GM12878 (cell line): ENCODE measurements around the gene CEP135. TPM values are rescaled to one million over a fixed set of nuclear protein-coding genes. Genes with fewer than 3 reads are reported as not detected.

Experiments used
- ATAC-seq: fragments of 200-7000 bp; cut with Tn5 transposase; 3 replicates; pipeline ENCODE4 v1.9.1; 2020; ENCODE audit warnings: mild to moderate bottlenecking, moderate library complexity
- BruUV-seq: library from RNA; stranded (reverse); fragments of 400-500 nt; replicated peaks from 2 replicates; lab custom pipeline; 2021; lab: Mats Ljungman, UMichigan
- CTCF ChIA-PET: fragments of 300-600 bp; sonication (Branson Sonifier 250); formaldehyde crosslinking; extraction: SDS; loops from one replicate; lab custom pipeline; 2021; ENCODE audit warnings: inconsistent platforms; lab: Yijun Ruan, JAX
- POLR2A ChIA-PET: fragments of 350-600 bp; formaldehyde crosslinking; extraction: SDS; loops from one replicate; lab custom pipeline; 2021; ENCODE audit warnings: inconsistent platforms; lab: Charles Lee
- RAD21 ChIA-PET: fragments of 300-600 bp; sonication (Branson Sonifier 250); formaldehyde crosslinking; loops from one replicate; lab custom pipeline; 2023; ENCODE audit warnings: antibody characterized with exemption; ENCODE audit not compliant: unreplicated experiment; lab: Charles Lee
- SMC1A ChIA-PET: fragments of 300-600 bp; sonication (Branson Sonifier 250); formaldehyde crosslinking; loops from one replicate; lab custom pipeline; 2023; ENCODE audit not compliant: unreplicated experiment, uncharacterized antibody; lab: Charles Lee
- DNase-seq: peaks from one replicate; pipeline ENCODE4 v3.0.0-alpha.2; 2011; ENCODE audit warnings: low read depth, low spot score
- FAIRE-seq: peaks from 3 replicates; lab custom pipeline; 2011; peaks lifted over from hg19 to GRCh38; lab: Jason Lieb, UNC
- H2AFZ ChIP-seq: 2 replicates; pipeline ENCODE4 v1.6.0; 2011; ENCODE audit warnings: low read depth, low read length, control low read depth; ENCODE audit not compliant: control insufficient read depth
- H3K27ac ChIP-seq: 2 replicates; pipeline ENCODE4 v1.5.1; 2011; ENCODE audit warnings: control low read depth; ENCODE audit not compliant: control insufficient read depth, insufficient read depth
- H3K27me3 ChIP-seq, 2 experiments: replicated peaks in 1 of 2; 2 replicates each; pipeline versions ENCODE4 v1.6.0 to v1.6.1; 2011; ENCODE audit warnings: low read length in 1 of 2; ENCODE audit not compliant: control insufficient read depth in 2 of 2, insufficient read depth in 2 of 2
- H3K36me3 ChIP-seq, 2 experiments: 2 replicates each; pipeline ENCODE4 v1.5.1; 2011; ENCODE audit warnings: low read length in 1 of 2; ENCODE audit not compliant: control insufficient read depth in 2 of 2, insufficient read depth in 2 of 2
- H3K4me1 ChIP-seq: 2 replicates; pipeline ENCODE4 v1.6.1; 2011; ENCODE audit warnings: mild to moderate bottlenecking, low read length, moderate library complexity, mixed read lengths; ENCODE audit not compliant: control insufficient read depth, insufficient read depth
- H3K4me2 ChIP-seq: 2 replicates; pipeline ENCODE4 v1.6.0; 2011; ENCODE audit warnings: control low read depth; ENCODE audit not compliant: control insufficient read depth, insufficient read depth
- H3K4me3 ChIP-seq: fragments of 200-600 bp; sonication (generic); 2 replicates; pipeline ENCODE4 v1.5.1; 2016
- H3K79me2 ChIP-seq: 2 replicates; pipeline ENCODE4 v1.6.0; 2011; ENCODE audit warnings: low read length; ENCODE audit not compliant: control insufficient read depth, insufficient read depth
- H3K9ac ChIP-seq: 2 replicates; pipeline ENCODE4 v1.8.0; 2011; ENCODE audit warnings: low read length, control low read depth, mixed read lengths; ENCODE audit not compliant: control insufficient read depth, insufficient read depth
- H3K9me3 ChIP-seq: replicated peaks from 3 replicates; pipeline ENCODE4 v1.5.1; 2011; ENCODE audit warnings: mild to moderate bottlenecking, low read length; ENCODE audit not compliant: control insufficient read depth, insufficient read depth
- H4K20me1 ChIP-seq: 2 replicates; pipeline ENCODE4 v1.6.0; 2011; ENCODE audit not compliant: control insufficient read depth, insufficient read depth
- ESRRA ChIP-seq: IDR thresholded peaks from 2 replicates; pipeline ENCODE4 v1.6.1; 2012; ENCODE audit warnings: mild to moderate bottlenecking, low read length, improper control_type of control experiment
- JUNB ChIP-seq: IDR thresholded peaks from 2 replicates; pipeline ENCODE4 v1.6.1; 2016; ENCODE audit warnings: antibody characterized with exemption, mild to moderate bottlenecking
- RAD21 ChIP-seq: IDR thresholded peaks from 2 replicates; pipeline ENCODE4 v1.6.1; 2011; ENCODE audit warnings: mild to moderate bottlenecking, low read depth, low read length, moderate library complexity; ENCODE audit not compliant: insufficient read depth
- SMAD1 ChIP-seq: fragments of 450-650 bp; IDR thresholded peaks from 2 replicates; pipeline ENCODE4 v1.6.1; 2018; ENCODE audit warnings: mild to moderate bottlenecking, low read depth; ENCODE audit not compliant: partially characterized antibody
- SREBF2 ChIP-seq: IDR thresholded peaks from 2 replicates; pipeline ENCODE4 v1.6.1; 2012; ENCODE audit warnings: mild to moderate bottlenecking, low read length
- TARDBP ChIP-seq: IDR thresholded peaks from 2 replicates; pipeline ENCODE4 v1.6.1; 2016; ENCODE audit warnings: borderline replicate concordance
- WRNIP1 ChIP-seq: IDR thresholded peaks from 2 replicates; pipeline ENCODE4 v1.6.1; 2011; ENCODE audit warnings: low read depth, low read length, improper control_type of control experiment, borderline replicate concordance
- YY1 ChIP-seq: IDR thresholded peaks from 2 replicates; pipeline ENCODE4 v1.6.1; 2011; ENCODE audit warnings: low read depth, mild to moderate bottlenecking, low read length
- ZNF622 ChIP-seq: fragments of 450-650 bp; IDR thresholded peaks from 2 replicates; pipeline ENCODE4 v1.6.1; 2017; ENCODE audit warnings: mild to moderate bottlenecking, inconsistent platforms
- WGBS: methylation state at CpG from one replicate; pipeline ENCODE4 v1.1.6; 2016; ENCODE audit warnings: low lambda C conversion rate; ENCODE audit not compliant: insufficient replicate concordance, insufficient coverage; ENCODE audit errors: missing lambda C conversion rate; 5-methylcytosine and 5-hydroxymethylcytosine counted together
- in situ Hi-C: fragments of 300-500 bp; cut with MboI; formaldehyde crosslinking; loops from 9 replicates; pipeline ENCODE4 v1.14.3; 2018; ENCODE audit warnings: mixed read lengths
- intact Hi-C: fragments of 100-400 bp; cut with micrococcal nuclease; formaldehyde crosslinking; loops from one replicate; pipeline ENCODE4 v1.14.2; 2022; ENCODE audit not compliant: unreplicated experiment
- polyA plus RNA-seq, 11 experiments: library from polyadenylated mRNA; depleted of rRNA in 4 of 11; unstranded in 6 of 11; stranded (reverse) in 5 of 11; fragments of >200 nt; fragmentation: Nextera tagmentation in 4 of 11; fragmentation: Illumina TruSeq in 1 of 11; extraction: Ambion mirVana in 4 of 11; extraction: Trizol in 1 of 11; gene quantifications; 1 replicate in 1 of 11; 2 replicates in 10 of 11; pipeline versions ENCODE4 v1.2.1 to v1.2.3, GENCODE V29; 2011 to 2016; ENCODE audit warnings: inconsistent platforms in 2 of 11, missing spikeins in 2 of 11, low read depth in 1 of 11
- total RNA-seq, 4 experiments: library from RNA; depleted of rRNA in 3 of 4; stranded (reverse); fragments of >200 nt in 3 of 4; fragmentation: Illumina TruSeq in 1 of 4; extraction: Trizol in 1 of 4; gene quantifications; 2 replicates each; pipeline versions ENCODE4 v1.2.1 to v1.2.3, GENCODE V29; 2013 to 2021
- TF ChIP-seq, protein P1 (sequence below): fragments of 450-650 bp; IDR thresholded peaks from 2 replicates; pipeline ENCODE4 v1.6.1; 2017; ENCODE audit warnings: borderline replicate concordance

Gene CEP135
- total and polyA plus RNA-seq, 10 of the 15 experiments (the other 5 are each of a cell fraction or from before 2014, with no cell fraction given): 2.9 to 13.6 (median 10.1) TPM

DNA sequence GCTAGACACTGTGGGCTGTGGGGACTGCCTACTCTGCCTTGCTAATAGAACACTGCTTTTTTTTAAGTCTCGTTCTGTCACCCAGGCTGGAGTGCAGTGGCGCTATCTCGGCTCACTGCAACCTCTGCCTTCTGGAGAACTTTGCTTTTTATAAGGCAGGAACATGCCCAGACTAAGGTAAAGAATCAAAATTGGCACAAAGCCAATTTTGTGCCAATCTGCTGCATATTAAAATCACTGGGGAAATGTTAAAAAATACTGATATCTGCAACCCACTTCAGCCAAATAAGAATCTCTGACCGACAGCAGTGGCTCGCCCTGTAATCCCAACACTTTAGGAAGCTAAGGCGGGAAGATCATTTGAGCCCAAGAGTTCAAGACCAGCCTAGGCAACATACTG lies 36.5 kb upstream of the CEP135 start:
- Histone ChIP-seq H3K9ac (no peak overlapping the region), H3K9me3 (no peaks in the 10 kb centered on the region)
- CTCF ChIA-PET: no interaction called here
- no peak for ATAC-seq
- no TSS peak for BruUV-seq
- no peak for DNase-seq
- TF ChIP-seq SMAD1 (peak; percentile 63), TARDBP (no peak)
- TF ChIP-seq, all 136 proteins: peak for 1
- Histone ChIP-seq H3K4me2 (no peak overlapping the region), H3K36me3 (no peaks in the 10 kb centered on the region), H3K27ac (no peak overlapping the region), H3K79me2 (no peaks in the 10 kb centered on the region), H3K27me3 (no peaks in the 10 kb centered on the region), H3K4me3 (no peak overlapping the region), H4K20me1 (no peaks in the 10 kb centered on the region), H2AFZ (no peak overlapping the region), H3K4me1 (no peaks in the 10 kb centered on the region)
- RAD21 ChIA-PET: no interaction called here
- 68% methylated on average over 6 of the region's 6 CpGs for WGBS
- intact Hi-C loops (no loop called here), in situ Hi-C loops (no loop called here)
- POLR2A ChIA-PET: no interaction called here
- SMC1A ChIA-PET: no interaction called here
- no peak for FAIRE-seq

DNA sequence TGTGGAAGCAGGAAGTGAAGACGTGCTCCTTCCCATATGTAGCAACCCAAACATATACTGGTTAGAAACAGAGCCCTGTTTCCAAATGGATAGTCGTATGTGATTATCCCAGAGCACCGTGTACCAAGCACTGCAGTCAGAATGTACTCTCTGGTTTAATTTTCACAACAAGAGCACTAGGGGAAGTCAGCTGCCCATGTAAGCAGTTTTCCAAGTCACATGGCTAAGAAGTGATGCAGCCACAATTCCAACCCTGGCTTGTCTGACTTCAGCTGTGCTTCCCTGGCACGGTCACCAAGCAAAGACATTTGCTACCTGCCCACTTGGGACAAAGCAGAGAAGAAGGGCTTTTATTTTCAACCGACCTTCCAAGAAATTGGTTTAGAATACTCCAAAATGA lies 28.2 kb upstream of the CEP135 start:
- no peak for TF ChIP-seq SREBF2
- TF ChIP-seq RAD21: no peak
- TF ChIP-seq JUNB: no peak
- no peak for TF ChIP-seq WRNIP1
- TF ChIP-seq YY1: no peak
- TF ChIP-seq, protein P1, sequence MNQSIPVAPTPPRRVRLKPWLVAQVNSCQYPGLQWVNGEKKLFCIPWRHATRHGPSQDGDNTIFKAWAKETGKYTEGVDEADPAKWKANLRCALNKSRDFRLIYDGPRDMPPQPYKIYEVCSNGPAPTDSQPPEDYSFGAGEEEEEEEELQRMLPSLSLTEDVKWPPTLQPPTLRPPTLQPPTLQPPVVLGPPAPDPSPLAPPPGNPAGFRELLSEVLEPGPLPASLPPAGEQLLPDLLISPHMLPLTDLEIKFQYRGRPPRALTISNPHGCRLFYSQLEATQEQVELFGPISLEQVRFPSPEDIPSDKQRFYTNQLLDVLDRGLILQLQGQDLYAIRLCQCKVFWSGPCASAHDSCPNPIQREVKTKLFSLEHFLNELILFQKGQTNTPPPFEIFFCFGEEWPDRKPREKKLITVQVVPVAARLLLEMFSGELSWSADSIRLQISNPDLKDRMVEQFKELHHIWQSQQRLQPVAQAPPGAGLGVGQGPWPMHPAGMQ: no peak
- no peak for TF ChIP-seq ESRRA
- TF ChIP-seq ZNF622: no peak
- RAD21 ChIA-PET: no interaction called here
- ATAC-seq (no peak), FAIRE-seq (no peak), DNase-seq (no peak)
- in situ Hi-C loops (no loop called here), intact Hi-C loops (no loop called here)
- H3K27me3 ChIP-seq: no peaks in the 10 kb centered on the region; a peak in 1 of 4 replicates
- H3K4me3 ChIP-seq: no peak overlapping the region
- H2AFZ ChIP-seq: no peak overlapping the region
- no peaks in the 10 kb centered on the region for H3K79me2 ChIP-seq
- no TSS peak for BruUV-seq
- H3K4me1 ChIP-seq: no peaks in the 10 kb centered on the region
- no peaks in the 10 kb centered on the region for H3K9me3 ChIP-seq
- no peaks in the 10 kb centered on the region for H3K36me3 ChIP-seq
- H4K20me1 ChIP-seq: no peaks in the 10 kb centered on the region
- SMC1A ChIA-PET: no interaction called here
- POLR2A ChIA-PET: no interaction called here
- CTCF ChIA-PET: no interaction called here
- no peak overlapping the region for H3K4me2 ChIP-seq
- WGBS: 84% methylated on average over 5 of the region's 5 CpGs
- H3K27ac ChIP-seq: no peak overlapping the region
- H3K9ac ChIP-seq: no peak overlapping the region
